Retinal pigment epithelial cell (primary cell): ENCODE data around the gene UGT1A4.

Experiments
- DNase-seq: peaks from one replicate; pipeline ENCODE4 v3.0.0-alpha.2; 2010; ENCODE audit warnings: low read depth
- H3K4me3 ChIP-seq: 2 replicates; pipeline ENCODE4 v1.5.1; 2011; ENCODE audit warnings: mild to moderate bottlenecking, low read length, control low read depth, moderate library complexity
- TF ChIP-seq, protein P1 (sequence below): conservative IDR thresholded peaks from 2 replicates; pipeline ENCODE4 v1.5.1; 2011; ENCODE audit warnings: low read depth, low read length, control low read depth, inconsistent platforms

Gene UGT1A4

DNA sequence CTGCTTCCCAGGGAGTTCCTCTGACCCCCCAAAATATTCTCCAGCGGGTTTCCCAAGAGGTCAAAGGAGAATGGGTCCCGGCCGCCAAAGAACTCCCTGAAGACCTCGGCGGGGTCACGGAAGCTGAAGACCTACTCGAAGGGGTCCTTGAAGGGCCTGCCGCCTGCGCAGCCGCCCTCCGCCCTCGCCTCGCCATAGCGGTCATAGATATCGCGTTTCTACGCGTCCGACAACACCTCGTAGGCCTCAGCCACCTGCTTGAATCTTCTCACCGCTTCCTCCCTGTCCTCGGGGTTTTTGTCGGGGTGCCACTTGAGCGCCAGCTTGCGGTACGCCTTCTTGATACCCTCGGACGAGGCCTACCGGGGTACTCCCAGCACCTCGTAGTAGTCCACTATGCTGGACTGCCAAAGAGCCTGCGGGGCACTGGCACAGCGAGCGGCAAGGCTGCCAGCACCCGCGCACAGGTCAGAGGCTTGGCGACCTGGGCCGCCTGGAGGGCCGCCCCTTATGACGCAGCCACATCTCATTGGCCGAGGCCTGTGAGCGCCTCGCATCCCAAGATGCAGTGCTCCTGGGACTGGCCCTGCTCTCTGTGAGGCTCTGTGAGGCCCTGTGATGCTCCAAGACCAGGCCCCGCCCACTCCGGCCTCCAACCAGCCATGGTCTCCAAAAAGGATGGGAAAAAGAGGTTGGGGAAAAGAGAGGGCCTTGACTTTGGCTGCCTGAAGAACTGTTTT lies 36.5 kb downstream of the UGT1A4 start:
- DNase-seq = no peak
- no peak overlapping the region for H3K4me3 ChIP-seq
- TF ChIP-seq, protein P1, sequence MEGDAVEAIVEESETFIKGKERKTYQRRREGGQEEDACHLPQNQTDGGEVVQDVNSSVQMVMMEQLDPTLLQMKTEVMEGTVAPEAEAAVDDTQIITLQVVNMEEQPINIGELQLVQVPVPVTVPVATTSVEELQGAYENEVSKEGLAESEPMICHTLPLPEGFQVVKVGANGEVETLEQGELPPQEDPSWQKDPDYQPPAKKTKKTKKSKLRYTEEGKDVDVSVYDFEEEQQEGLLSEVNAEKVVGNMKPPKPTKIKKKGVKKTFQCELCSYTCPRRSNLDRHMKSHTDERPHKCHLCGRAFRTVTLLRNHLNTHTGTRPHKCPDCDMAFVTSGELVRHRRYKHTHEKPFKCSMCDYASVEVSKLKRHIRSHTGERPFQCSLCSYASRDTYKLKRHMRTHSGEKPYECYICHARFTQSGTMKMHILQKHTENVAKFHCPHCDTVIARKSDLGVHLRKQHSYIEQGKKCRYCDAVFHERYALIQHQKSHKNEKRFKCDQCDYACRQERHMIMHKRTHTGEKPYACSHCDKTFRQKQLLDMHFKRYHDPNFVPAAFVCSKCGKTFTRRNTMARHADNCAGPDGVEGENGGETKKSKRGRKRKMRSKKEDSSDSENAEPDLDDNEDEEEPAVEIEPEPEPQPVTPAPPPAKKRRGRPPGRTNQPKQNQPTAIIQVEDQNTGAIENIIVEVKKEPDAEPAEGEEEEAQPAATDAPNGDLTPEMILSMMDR = no peak

DNA sequence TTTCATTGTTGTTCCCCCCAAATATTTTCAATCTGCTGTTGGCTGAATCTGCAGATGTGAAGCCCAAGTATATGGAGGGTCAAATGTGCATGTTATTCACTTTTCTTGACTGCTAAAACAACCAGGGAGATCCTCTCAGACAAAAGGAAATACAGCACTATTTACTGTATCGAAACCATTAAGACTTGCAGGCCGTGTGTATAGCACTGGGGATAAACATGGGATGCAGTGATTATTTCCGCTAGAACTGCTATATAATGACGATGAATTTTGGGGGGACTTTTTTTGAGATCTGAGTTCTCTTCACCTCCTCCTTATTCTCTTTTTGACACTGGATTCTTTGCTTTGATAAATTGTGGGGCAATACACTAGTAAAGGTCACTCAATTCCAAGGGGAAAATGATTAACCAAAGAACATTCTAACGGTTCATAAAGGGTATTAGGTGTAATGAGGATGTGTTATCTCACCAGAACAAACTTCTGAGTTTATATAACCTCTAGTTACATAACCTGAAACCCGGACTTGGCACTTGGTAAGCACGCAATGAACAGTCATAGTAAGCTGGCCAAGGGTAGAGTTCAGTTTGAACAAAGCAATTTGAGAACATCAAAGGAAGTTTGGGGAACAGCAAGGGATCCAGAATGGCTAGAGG lies 38.0 kb downstream of the UGT1A4 start:
- DNase-seq = no peak
- no peak overlapping the region for H3K4me3 ChIP-seq
- TF ChIP-seq, protein P1 = no peak

DNA sequence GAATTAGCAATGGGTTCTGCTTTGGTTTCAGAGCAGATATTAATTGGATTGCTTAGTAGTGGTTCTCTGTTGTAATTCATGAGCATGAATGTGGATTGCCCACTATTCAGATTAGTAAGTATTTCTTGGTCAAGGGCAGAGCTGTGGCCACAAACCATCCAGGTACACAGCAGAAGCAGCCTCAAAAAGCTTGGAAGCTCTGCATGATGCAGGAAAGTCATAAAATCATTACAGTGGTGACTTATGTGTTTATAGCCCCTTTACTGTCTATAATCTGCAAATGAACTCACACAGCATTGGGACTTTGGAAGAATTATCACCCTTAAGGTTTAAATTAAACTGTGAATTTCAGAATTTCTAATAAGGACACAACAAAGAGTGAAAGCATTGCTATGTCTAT lies 39.6 kb downstream of the UGT1A4 start:
- TF ChIP-seq, protein P1 = no peak
- no peak for DNase-seq
- no peak overlapping the region for H3K4me3 ChIP-seq

DNA sequence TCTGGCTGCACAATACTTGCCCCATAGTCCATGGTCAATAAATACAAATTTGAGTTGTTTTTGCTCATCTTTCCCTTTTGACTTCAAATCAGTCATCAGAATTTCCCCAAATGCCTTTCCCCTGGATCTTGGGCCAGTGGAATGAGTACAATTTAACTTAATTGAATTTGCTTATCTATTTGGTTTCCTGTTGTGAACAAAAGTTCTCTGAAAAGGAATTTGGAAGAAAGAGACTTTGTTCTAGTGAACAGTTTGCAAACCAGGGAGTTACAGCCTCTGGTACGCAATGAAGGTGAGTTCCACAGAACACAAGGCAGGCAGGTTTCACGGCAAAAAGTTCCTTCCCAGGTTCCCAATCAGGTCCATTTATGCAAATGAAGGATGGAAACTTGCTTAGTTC lies 40.3 kb downstream of the UGT1A4 start:
- TF ChIP-seq, protein P1 = no peak
- H3K4me3 ChIP-seq = no peak overlapping the region
- no peak for DNase-seq

DNA sequence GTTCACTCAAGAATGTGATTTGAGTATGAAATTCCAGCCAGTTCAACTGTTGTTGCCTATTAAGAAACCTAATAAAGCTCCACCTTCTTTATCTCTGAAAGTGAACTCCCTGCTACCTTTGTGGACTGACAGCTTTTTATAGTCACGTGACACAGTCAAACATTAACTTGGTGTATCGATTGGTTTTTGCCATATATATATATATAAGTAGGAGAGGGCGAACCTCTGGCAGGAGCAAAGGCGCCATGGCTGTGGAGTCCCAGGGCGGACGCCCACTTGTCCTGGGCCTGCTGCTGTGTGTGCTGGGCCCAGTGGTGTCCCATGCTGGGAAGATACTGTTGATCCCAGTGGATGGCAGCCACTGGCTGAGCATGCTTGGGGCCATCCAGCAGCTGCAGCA lies 41.5 kb downstream of the UGT1A4 start, which contains the start of gene UGT1A1:
Gene UGT1A1, plus strand, starts transcription at position 228 of the 400 bp plus-strand sequence. Its CDS starts 18 bp downstream, at position 246.
- TF ChIP-seq, protein P1 = no peak
- DNase-seq = no peak
- no peak within 1 kb of the TSS for H3K4me3 ChIP-seq

DNA sequence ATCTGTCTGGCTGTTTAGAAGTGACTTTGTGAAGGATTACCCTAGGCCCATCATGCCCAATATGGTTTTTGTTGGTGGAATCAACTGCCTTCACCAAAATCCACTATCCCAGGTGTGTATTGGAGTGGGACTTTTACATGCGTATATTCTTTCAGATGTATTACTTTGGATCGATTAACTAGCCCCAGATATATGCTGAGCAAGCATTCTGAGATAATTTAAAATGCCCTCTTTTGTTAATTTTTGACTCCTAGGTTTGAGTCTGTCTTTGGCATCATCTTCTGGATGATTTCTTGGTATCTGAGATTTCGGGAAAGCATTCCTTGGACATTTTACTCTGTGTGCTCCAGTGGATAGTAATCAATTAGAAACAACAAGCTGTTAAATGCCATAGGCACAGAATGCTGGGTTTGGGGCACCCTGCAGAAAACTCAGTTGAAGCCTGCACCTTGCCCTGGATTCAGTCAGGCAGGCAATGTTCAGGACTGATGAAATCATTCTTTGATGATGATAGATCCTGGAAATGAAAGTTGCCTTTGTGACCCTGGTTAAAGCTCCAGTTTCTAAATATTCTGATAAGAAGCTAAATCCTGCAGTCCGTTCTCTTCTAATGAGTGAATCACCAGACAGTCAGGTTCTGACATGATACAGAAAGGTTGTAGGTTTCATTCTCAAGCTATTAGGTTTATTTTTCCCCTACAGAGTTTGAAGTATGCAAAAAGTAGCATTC lies 42.7 kb downstream of the UGT1A4 start:
- TF ChIP-seq, protein P1 = no peak
- no peak for DNase-seq
- no peak overlapping the region for H3K4me3 ChIP-seq

DNA sequence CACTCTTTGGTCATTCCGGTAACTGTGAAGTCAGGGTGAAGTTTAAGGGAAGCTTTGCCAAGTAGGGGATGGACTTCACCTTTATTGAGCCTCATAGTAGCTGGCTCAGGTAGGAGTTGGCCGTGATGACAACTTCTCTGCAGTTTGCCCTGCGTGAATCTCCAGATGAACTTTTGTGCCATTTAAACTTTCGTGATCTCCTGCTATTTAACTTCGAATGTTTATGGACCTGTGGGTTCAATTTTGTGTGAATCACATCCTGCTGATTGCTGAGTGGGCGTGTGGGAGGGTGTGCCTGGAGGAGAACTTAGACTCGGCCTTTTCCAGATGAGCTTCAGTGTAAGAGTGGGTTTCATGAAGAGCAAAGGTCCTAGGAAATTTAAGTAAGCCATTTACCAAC lies 45.7 kb downstream of the UGT1A4 start:
- H3K4me3 ChIP-seq = no peak overlapping the region
- TF ChIP-seq, protein P1 = no peak
- no peak for DNase-seq
